Liver (tissue), 9 donors: Measurements from ENCODE around the gene USP6NL. TPM values are rescaled to one million over a fixed set of nuclear protein-coding genes. Genes with fewer than 3 reads are reported as not detected.

Experiments used
- DNase-seq: peaks from one replicate; pipeline ENCODE4 v3.0.0-alpha.2; 2017; ENCODE audit warnings: low spot score
- H3K27ac ChIP-seq, 2 donors: one replicate each; pipeline ENCODE4 v1.7.0; 2013; ENCODE audit warnings: inconsistent platforms in 2 of 2, low read length in 2 of 2, control low read depth in 1 of 2, low read depth in 1 of 2, mild to moderate bottlenecking in 1 of 2
- H3K27me3 ChIP-seq, 4 donors: one replicate each; pipeline versions ENCODE4 v1.6.1 to v1.7.0; 2013; ENCODE audit warnings: low read length in 3 of 4, inconsistent platforms in 1 of 4, mild to moderate bottlenecking in 1 of 4, moderate library complexity in 1 of 4; ENCODE audit not compliant: control insufficient read depth in 4 of 4, insufficient read depth in 4 of 4
- H3K36me3 ChIP-seq, 4 donors: one replicate each; pipeline versions ENCODE4 v1.6.1 to v1.7.0; 2013; ENCODE audit warnings: low read length in 3 of 4, mild to moderate bottlenecking in 3 of 4, low read depth in 1 of 4, moderate library complexity in 1 of 4; ENCODE audit not compliant: control insufficient read depth in 4 of 4, insufficient read depth in 3 of 4
- H3K4me1 ChIP-seq, 4 donors: one replicate each; pipeline versions ENCODE4 v1.6.1 to v1.7.0; 2013; ENCODE audit warnings: low read length in 3 of 4, mild to moderate bottlenecking in 3 of 4, moderate library complexity in 1 of 4; ENCODE audit not compliant: control insufficient read depth in 4 of 4, insufficient read depth in 4 of 4
- H3K4me3 ChIP-seq, 3 donors: one replicate each; pipeline versions ENCODE4 v1.6.1 to v1.7.0; 2013; ENCODE audit warnings: low read length in 3 of 3, control low read depth in 1 of 3, low read depth in 1 of 3, mild to moderate bottlenecking in 1 of 3
- H3K9ac ChIP-seq, 2 donors: one replicate each; pipeline ENCODE4 v1.7.0; 2013; ENCODE audit warnings: low read length in 2 of 2, mild to moderate bottlenecking in 2 of 2, moderate library complexity in 2 of 2, control low read depth in 1 of 2, low read depth in 1 of 2
- H3K9me3 ChIP-seq, 4 donors: one replicate each; pipeline versions ENCODE4 v1.6.1 to v1.7.0; 2013; ENCODE audit warnings: low read length in 3 of 4; ENCODE audit not compliant: control insufficient read depth in 4 of 4
- EGR1 ChIP-seq, 2 donors: IDR thresholded peaks; 2 replicates each; pipeline ENCODE4 v1.6.1; 2016 to 2018; ENCODE audit warnings: antibody characterized with exemption in 2 of 2, low read depth in 2 of 2
- FOXA1 ChIP-seq: IDR thresholded peaks from 2 replicates; pipeline ENCODE4 v1.6.1; 2016; ENCODE audit warnings: antibody characterized with exemption
- FOXA2 ChIP-seq: IDR thresholded peaks from 2 replicates; pipeline ENCODE4 v1.6.1; 2016; ENCODE audit warnings: antibody characterized with exemption
- GABPA ChIP-seq, 2 donors: IDR thresholded peaks in 1 of 2; conservative IDR thresholded peaks in 1 of 2; 2 replicates each; pipeline ENCODE4 v1.6.1; 2016; ENCODE audit warnings: antibody characterized with exemption in 2 of 2, mild to moderate bottlenecking in 1 of 2, moderate library complexity in 1 of 2
- HNF4A ChIP-seq, 2 donors: conservative IDR thresholded peaks; 2 replicates each; pipeline ENCODE4 v1.6.1; 2016; ENCODE audit warnings: antibody characterized with exemption in 2 of 2, mild to moderate bottlenecking in 2 of 2
- HNF4G ChIP-seq: IDR thresholded peaks from 2 replicates; pipeline ENCODE4 v1.6.1; 2016; ENCODE audit warnings: antibody characterized with exemption
- JUND ChIP-seq, 2 donors: IDR thresholded peaks; 2 replicates each; pipeline ENCODE4 v1.6.1; 2016; ENCODE audit warnings: antibody characterized with exemption in 2 of 2
- NR2F2 ChIP-seq: IDR thresholded peaks from 2 replicates; pipeline ENCODE4 v1.6.1; 2016; ENCODE audit warnings: antibody characterized with exemption
- RAD21 ChIP-seq, 2 donors: IDR thresholded peaks; 2 replicates each; pipeline ENCODE4 v1.6.1; 2016; ENCODE audit warnings: antibody characterized with exemption in 2 of 2, mild to moderate bottlenecking in 2 of 2
- RXRA ChIP-seq, 2 donors: IDR thresholded peaks; 2 replicates each; pipeline ENCODE4 v1.6.1; 2017 to 2018; ENCODE audit warnings: antibody characterized with exemption in 2 of 2, mild to moderate bottlenecking in 1 of 2
- SP1 ChIP-seq: IDR thresholded peaks from 2 replicates; pipeline ENCODE4 v1.6.1; 2018; ENCODE audit warnings: antibody characterized with exemption, mild to moderate bottlenecking
- TAF1 ChIP-seq: conservative IDR thresholded peaks from 2 replicates; pipeline ENCODE4 v1.6.1; 2016; ENCODE audit warnings: antibody characterized with exemption, mild to moderate bottlenecking
- YY1 ChIP-seq: IDR thresholded peaks from 2 replicates; pipeline ENCODE4 v1.6.1; 2016; ENCODE audit warnings: antibody characterized with exemption, mild to moderate bottlenecking
- WGBS: extraction: QIAGEN DNeasy Blood & Tissue Kit; methylation state at CpG from one replicate; pipeline ENCODE4 v1.1.7; 2013; 5-methylcytosine and 5-hydroxymethylcytosine counted together
- polyA plus RNA-seq, 2 donors: library from polyadenylated mRNA; stranded (reverse) in 1 of 2; unstranded in 1 of 2; fragments of 200-250 nt in 1 of 2; fragments of >200 nt in 1 of 2; fragmentation: Nextera tagmentation in 1 of 2; extraction: Ambion mirVana in 1 of 2; gene quantifications; one replicate each; pipeline versions ENCODE4 v1.2.1 to v1.2.3, GENCODE V29; 2013 to 2015
- total RNA-seq, 2 donors: library from RNA; depleted of rRNA; stranded (reverse); fragments of >200 nt; gene quantifications; one replicate each; pipeline ENCODE4 v1.2.3, GENCODE V29; 2014
- TF ChIP-seq, protein P1 (sequence below): IDR thresholded peaks from 2 replicates; pipeline ENCODE4 v1.6.1; 2016; ENCODE audit warnings: antibody characterized with exemption
- TF ChIP-seq, protein P2 (sequence below): IDR thresholded peaks from 2 replicates; pipeline ENCODE4 v1.6.1; 2016; ENCODE audit warnings: antibody characterized with exemption, mild to moderate bottlenecking
- TF ChIP-seq, protein P3 (sequence below): IDR thresholded peaks from 2 replicates; pipeline ENCODE4 v1.6.1; 2016; ENCODE audit warnings: antibody characterized with exemption
- TF ChIP-seq, protein P4 (sequence below): fragments of 150-350 bp; IDR thresholded peaks from 2 replicates; pipeline ENCODE4 v1.5.1; 2017; ENCODE audit warnings: improper control_type of control experiment, low read depth, low read length; ENCODE audit not compliant: missing input control
- TF ChIP-seq, protein P5 (sequence below): IDR thresholded peaks from 2 replicates; pipeline ENCODE4 v1.6.1; 2016; ENCODE audit warnings: antibody characterized with exemption
- donor health status: healthy.
- donor health status: healthy.
- donor health status: healthy.
- donor health status: healthy.
- donor health status: healthy.

USP6NL gene
- total and polyA plus RNA-seq, 4 donors = 3.8 to 15.0 (median 10.2) TPM

DNA sequence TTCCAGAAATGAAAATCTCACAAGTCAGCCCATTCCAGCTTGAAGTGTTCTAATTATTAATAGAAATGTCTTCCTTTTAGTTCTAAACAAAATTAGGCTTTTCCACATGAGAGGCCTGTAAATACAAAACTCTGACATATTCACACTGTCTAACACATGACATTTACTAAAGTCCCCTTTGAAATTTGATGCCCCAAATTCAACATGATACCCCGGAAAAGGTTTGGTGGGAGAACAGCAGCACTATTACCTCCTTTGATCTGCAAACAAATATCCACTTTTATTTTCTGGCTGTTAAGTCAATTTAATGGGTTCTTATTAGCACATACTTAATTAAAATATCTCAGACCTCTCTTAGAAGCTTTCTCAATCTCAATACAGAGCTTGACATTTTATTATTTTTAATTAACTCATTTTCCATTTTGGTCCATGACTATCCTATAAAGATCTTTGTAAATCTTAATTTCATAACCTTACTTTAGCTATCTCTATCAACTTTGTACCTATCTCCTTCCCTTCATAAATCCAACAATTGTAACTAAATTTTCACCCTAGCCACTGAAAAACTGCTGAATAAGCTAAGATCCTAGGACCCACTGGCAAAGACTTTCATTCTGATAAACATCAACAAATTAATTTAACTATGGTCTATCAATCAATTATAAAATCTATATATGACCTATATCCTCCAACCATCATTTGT is 63.2 kb downstream of the USP6NL start:
- Histone ChIP-seq H3K36me3 (peaks cover 0 to 2% (median 0%) of the 10 kb centered on the region in 4 donors), H3K9ac (no peak overlapping the region), H3K4me1 (peaks cover 0 to 8% (median 1%) of the 10 kb centered on the region in 4 donors), H3K27ac (no peak overlapping the region), H3K27me3 (no peaks in the 10 kb centered on the region), H3K9me3 (no peaks in the 10 kb centered on the region), H3K4me3 (no peak overlapping the region)
- WGBS = 96% methylated on average over 1 of the region's 1 CpG
- DNase-seq = no peak
- no peak for TF ChIP-seq HNF4G
- no peak for TF ChIP-seq FOXA1
- TF ChIP-seq EGR1 (IDR thresholded peaks at IDR 0.05; ENCODE audit: low read depth in 2 of 2) = no peak
- TF ChIP-seq NR2F2 = no peak
- TF ChIP-seq, protein P1, sequence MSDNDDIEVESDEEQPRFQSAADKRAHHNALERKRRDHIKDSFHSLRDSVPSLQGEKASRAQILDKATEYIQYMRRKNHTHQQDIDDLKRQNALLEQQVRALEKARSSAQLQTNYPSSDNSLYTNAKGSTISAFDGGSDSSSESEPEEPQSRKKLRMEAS = no peak
- TF ChIP-seq JUND (IDR thresholded peaks at IDR 0.05) = no peak
- TF ChIP-seq YY1 = no peak
- no peak for TF ChIP-seq RAD21 (IDR thresholded peaks at IDR 0.05)
- TF ChIP-seq, protein P2, sequence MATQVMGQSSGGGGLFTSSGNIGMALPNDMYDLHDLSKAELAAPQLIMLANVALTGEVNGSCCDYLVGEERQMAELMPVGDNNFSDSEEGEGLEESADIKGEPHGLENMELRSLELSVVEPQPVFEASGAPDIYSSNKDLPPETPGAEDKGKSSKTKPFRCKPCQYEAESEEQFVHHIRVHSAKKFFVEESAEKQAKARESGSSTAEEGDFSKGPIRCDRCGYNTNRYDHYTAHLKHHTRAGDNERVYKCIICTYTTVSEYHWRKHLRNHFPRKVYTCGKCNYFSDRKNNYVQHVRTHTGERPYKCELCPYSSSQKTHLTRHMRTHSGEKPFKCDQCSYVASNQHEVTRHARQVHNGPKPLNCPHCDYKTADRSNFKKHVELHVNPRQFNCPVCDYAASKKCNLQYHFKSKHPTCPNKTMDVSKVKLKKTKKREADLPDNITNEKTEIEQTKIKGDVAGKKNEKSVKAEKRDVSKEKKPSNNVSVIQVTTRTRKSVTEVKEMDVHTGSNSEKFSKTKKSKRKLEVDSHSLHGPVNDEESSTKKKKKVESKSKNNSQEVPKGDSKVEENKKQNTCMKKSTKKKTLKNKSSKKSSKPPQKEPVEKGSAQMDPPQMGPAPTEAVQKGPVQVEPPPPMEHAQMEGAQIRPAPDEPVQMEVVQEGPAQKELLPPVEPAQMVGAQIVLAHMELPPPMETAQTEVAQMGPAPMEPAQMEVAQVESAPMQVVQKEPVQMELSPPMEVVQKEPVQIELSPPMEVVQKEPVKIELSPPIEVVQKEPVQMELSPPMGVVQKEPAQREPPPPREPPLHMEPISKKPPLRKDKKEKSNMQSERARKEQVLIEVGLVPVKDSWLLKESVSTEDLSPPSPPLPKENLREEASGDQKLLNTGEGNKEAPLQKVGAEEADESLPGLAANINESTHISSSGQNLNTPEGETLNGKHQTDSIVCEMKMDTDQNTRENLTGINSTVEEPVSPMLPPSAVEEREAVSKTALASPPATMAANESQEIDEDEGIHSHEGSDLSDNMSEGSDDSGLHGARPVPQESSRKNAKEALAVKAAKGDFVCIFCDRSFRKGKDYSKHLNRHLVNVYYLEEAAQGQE = no peak
- TF ChIP-seq FOXA2 = no peak
- TF ChIP-seq, protein P3, sequence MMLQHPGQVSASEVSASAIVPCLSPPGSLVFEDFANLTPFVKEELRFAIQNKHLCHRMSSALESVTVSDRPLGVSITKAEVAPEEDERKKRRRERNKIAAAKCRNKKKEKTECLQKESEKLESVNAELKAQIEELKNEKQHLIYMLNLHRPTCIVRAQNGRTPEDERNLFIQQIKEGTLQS = no peak
- TF ChIP-seq RXRA (IDR thresholded peaks at IDR 0.05) = no peak
- TF ChIP-seq, protein P4, sequence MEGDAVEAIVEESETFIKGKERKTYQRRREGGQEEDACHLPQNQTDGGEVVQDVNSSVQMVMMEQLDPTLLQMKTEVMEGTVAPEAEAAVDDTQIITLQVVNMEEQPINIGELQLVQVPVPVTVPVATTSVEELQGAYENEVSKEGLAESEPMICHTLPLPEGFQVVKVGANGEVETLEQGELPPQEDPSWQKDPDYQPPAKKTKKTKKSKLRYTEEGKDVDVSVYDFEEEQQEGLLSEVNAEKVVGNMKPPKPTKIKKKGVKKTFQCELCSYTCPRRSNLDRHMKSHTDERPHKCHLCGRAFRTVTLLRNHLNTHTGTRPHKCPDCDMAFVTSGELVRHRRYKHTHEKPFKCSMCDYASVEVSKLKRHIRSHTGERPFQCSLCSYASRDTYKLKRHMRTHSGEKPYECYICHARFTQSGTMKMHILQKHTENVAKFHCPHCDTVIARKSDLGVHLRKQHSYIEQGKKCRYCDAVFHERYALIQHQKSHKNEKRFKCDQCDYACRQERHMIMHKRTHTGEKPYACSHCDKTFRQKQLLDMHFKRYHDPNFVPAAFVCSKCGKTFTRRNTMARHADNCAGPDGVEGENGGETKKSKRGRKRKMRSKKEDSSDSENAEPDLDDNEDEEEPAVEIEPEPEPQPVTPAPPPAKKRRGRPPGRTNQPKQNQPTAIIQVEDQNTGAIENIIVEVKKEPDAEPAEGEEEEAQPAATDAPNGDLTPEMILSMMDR = no peak
- TF ChIP-seq, protein P5, sequence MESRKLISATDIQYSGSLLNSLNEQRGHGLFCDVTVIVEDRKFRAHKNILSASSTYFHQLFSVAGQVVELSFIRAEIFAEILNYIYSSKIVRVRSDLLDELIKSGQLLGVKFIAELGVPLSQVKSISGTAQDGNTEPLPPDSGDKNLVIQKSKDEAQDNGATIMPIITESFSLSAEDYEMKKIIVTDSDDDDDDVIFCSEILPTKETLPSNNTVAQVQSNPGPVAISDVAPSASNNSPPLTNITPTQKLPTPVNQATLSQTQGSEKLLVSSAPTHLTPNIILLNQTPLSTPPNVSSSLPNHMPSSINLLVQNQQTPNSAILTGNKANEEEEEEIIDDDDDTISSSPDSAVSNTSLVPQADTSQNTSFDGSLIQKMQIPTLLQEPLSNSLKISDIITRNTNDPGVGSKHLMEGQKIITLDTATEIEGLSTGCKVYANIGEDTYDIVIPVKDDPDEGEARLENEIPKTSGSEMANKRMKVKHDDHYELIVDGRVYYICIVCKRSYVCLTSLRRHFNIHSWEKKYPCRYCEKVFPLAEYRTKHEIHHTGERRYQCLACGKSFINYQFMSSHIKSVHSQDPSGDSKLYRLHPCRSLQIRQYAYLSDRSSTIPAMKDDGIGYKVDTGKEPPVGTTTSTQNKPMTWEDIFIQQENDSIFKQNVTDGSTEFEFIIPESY = no peak
- TF ChIP-seq TAF1 = no peak
- no peak for TF ChIP-seq HNF4A (conservative IDR thresholded peaks at IDR 0.05)
- TF ChIP-seq GABPA (IDR thresholded peaks at IDR 0.05 in 1 of 2, conservative IDR thresholded peaks at IDR 0.05 in 1 of 2) = no peak
- TF ChIP-seq SP1 = no peak
